SK-MEL-5 (cell line): Measurements from ENCODE around the gene SNRPA. TPM values are rescaled to one million over a fixed set of nuclear protein-coding genes. Genes with fewer than 3 reads are reported as not detected.
"Not testable (repeated sequence)": the region's sequence is repeated elsewhere in the genome, so short reads cannot be mapped to it uniquely, and the experiment has no call there.

ENCODE experiments used
- DNase-seq: peaks from one replicate; pipeline ENCODE4 v3.0.0-alpha.2; 2016; ENCODE audit warnings: low read depth, low spot score
- in situ Hi-C: cut with HindIII; loops from 2 replicates; pipeline ENCODE4 v1.10.0; 2016; ENCODE audit warnings: low sequenced_read_pairs, high pct_unique_total_duplicates, low pct_unique_long_range_greater_than_20kb
- total RNA-seq: library from RNA; depleted of rRNA; stranded (reverse); fragments of >200 nt; shearing (Covaris generic); gene quantifications from 2 replicates; pipeline ENCODE4 v1.2.3, GENCODE V29; 2014

Gene SNRPA
- total RNA-seq, 1 experiment from 2014 or later, result 56.1 TPM

- in situ Hi-C loops, result no loop called here
- DNase-seq, result no peak
Observed at GRCh38 chr19:40759352-40759751, 8.3 kb downstream of the SNRPA start.

GRCh38 chr19:40762754-40763470 is 11.9 kb downstream of the SNRPA start:
- in situ Hi-C loops, result no loop called here
- DNase-seq, result no peak

GRCh38 chr19:40763526-40763925 is 12.5 kb downstream of the SNRPA start:
- in situ Hi-C loops, result no loop called here
- no peak for DNase-seq

- no peak for DNase-seq
- in situ Hi-C loops, result no loop called here
Observed at GRCh38 chr19:40763963-40764362, 13.0 kb downstream of the SNRPA start.

- in situ Hi-C loops, result not testable (repeated sequence)
Observed at GRCh38 chr19:40766385-40766784, 15.4 kb downstream of the SNRPA start.

GRCh38 chr19:40768869-40769268 is 17.9 kb downstream of the SNRPA start:
- in situ Hi-C loops, result no loop called here

More at GRCh38 chr19:40766385-40766784, 15.4 kb downstream of the SNRPA start:
- DNase-seq, result not testable (repeated sequence)

GRCh38 chr19:40771101-40771862 is 20.3 kb downstream of the SNRPA start:
- DNase-seq, result peak; percentile 54
- in situ Hi-C loops, result not testable (repeated sequence)

More at GRCh38 chr19:40768869-40769268, 17.9 kb downstream of the SNRPA start:
- no peak for DNase-seq

GRCh38 chr19:40774916-40775631 is 24.1 kb downstream of the SNRPA start, which contains the start of gene MIA:
TSS of gene MIA (plus strand) at chr19:40775521. CDS start at chr19:40775543, 22 bp downstream.
- in situ Hi-C loops, result no loop called here
- peak; percentile 91 for DNase-seq

GRCh38 chr19:40775632-40776022 is 24.6 kb downstream of the SNRPA start:
- peak; percentile 42 for DNase-seq
- in situ Hi-C loops, result no loop called here

GRCh38 chr19:40776364-40776763 is 25.4 kb downstream of the SNRPA start:
- in situ Hi-C loops, result no loop called here
- no peak for DNase-seq

GRCh38 chr19:40776932-40777644 is 26.1 kb downstream of the SNRPA start:
- in situ Hi-C loops, result no loop called here
- peak; percentile 95 for DNase-seq

GRCh38 chr19:40777645-40777936 is 26.6 kb downstream of the SNRPA start:
- in situ Hi-C loops, result no loop called here
- no peak for DNase-seq

- in situ Hi-C loops, result no loop called here
Observed at GRCh38 chr19:40777937-40778705, 27.1 kb downstream of the SNRPA start, which contains the start of gene RAB4B. TSS of gene RAB4B (plus strand) at chr19:40778247. CDS start at chr19:40778376, 129 bp downstream.

GRCh38 chr19:40778706-40779284 is 27.8 kb downstream of the SNRPA start:
- in situ Hi-C loops, result no loop called here
- no peak for DNase-seq

More at GRCh38 chr19:40777937-40778705, 27.1 kb downstream of the SNRPA start, which contains the start of gene RAB4B:
- DNase-seq, result peak; percentile 99

- DNase-seq, result no peak
- in situ Hi-C loops, result no loop called here
Observed at GRCh38 chr19:40780582-40780981, 29.6 kb downstream of the SNRPA start.

- in situ Hi-C loops, result no loop called here
- no peak for DNase-seq
Observed at GRCh38 chr19:40781140-40781539, 30.1 kb downstream of the SNRPA start.

- DNase-seq, result no peak
- in situ Hi-C loops, result no loop called here
Observed at GRCh38 chr19:40783711-40784110, 32.7 kb downstream of the SNRPA start.
